ENCODE data around the gene SAMD15.

DNA sequence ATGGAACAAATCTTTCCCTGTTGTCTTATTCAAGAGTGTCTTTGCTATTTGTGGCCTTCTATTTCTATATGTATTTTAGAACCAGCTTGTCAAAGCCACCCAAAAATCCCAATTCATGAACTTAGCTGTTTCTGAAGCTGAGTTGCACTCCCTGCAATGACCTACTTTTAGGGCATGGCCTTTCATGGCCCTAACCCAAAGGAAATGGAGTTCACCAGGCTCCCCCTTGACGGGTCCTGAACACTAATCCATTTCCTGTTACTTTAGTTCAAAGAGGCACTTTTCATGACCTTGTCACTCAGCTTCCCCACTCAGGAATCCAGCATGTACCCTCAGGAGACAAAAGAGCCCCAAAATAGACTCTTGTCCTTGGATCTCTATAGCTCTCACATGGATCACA lies 7.9 kb upstream of the SAMD15 start:
- TF ChIP-seq, protein P1, sequence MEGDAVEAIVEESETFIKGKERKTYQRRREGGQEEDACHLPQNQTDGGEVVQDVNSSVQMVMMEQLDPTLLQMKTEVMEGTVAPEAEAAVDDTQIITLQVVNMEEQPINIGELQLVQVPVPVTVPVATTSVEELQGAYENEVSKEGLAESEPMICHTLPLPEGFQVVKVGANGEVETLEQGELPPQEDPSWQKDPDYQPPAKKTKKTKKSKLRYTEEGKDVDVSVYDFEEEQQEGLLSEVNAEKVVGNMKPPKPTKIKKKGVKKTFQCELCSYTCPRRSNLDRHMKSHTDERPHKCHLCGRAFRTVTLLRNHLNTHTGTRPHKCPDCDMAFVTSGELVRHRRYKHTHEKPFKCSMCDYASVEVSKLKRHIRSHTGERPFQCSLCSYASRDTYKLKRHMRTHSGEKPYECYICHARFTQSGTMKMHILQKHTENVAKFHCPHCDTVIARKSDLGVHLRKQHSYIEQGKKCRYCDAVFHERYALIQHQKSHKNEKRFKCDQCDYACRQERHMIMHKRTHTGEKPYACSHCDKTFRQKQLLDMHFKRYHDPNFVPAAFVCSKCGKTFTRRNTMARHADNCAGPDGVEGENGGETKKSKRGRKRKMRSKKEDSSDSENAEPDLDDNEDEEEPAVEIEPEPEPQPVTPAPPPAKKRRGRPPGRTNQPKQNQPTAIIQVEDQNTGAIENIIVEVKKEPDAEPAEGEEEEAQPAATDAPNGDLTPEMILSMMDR (IDR thresholded peaks at IDR 0.05; ENCODE audit: insufficient read depth, low read length, poor library complexity, severe bottlenecking), result no peak
- no peak for TF ChIP-seq EZH2phosphoT487 (conservative IDR thresholded peaks at IDR 0.05; ENCODE audit: low read length)

All from SU-DHL-6 (cell line).